Activated CD4-positive, alpha-beta T cell treated with anti-CD3 and anti-CD28 coated beads, Interleukin-2, amount 10 ng/mL, durations not matched to agents 7 days and 5 days (primary cell): ENCODE measurements around the gene LCLAT1. TPM values are rescaled to one million over a fixed set of nuclear protein-coding genes. Genes with fewer than 3 reads are reported as not detected.
"Not testable (repeated sequence)": the region's sequence is repeated elsewhere in the genome, so short reads cannot be mapped to it uniquely, and the experiment has no call there.

Experiments used
- CTCF ChIA-PET: fragments of 350-600 bp; sonication (Branson Sonifier 250); formaldehyde crosslinking; loops from one replicate; lab custom pipeline; 2021; ENCODE audit warnings: antibody characterized with exemption; lab: Charles Lee
- POLR2A ChIA-PET: fragments of 350-600 bp; sonication (Branson Sonifier 250); formaldehyde crosslinking; loops from one replicate; lab custom pipeline; 2021; ENCODE audit warnings: antibody characterized with exemption; lab: Charles Lee
- DNase-seq: peaks from one replicate; pipeline ENCODE4 v3.0.0-alpha.2; 2020
- H3K27ac Mint-ChIP-seq: one replicate; pipeline ENCODE4 v1.8.0; 2021; ENCODE audit warnings: mild to moderate bottlenecking, moderate library complexity, mixed read lengths
- H3K27me3 Mint-ChIP-seq: one replicate; pipeline ENCODE4 v1.8.0; 2021; ENCODE audit warnings: mixed read lengths
- H3K36me3 Mint-ChIP-seq: one replicate; pipeline ENCODE4 v1.8.0; 2021; ENCODE audit warnings: low read depth, mixed read lengths
- H3K4me1 Mint-ChIP-seq: one replicate; pipeline ENCODE4 v1.8.0; 2021; ENCODE audit warnings: mixed read lengths
- H3K4me3 Mint-ChIP-seq: one replicate; pipeline ENCODE4 v1.8.0; 2021; ENCODE audit warnings: mild to moderate bottlenecking, moderate library complexity, mixed read lengths
- H3K9me3 Mint-ChIP-seq: one replicate; pipeline ENCODE4 v1.8.0; 2021; ENCODE audit warnings: mixed read lengths
- total RNA-seq, 2 experiments: library from RNA; stranded (reverse); gene quantifications; one replicate each; pipeline ENCODE4 v1.2.3, GENCODE V29; 2021

The LCLAT1 gene
- total RNA-seq, 2 experiments from 2014 or later: 20.7 to 24.6 TPM

GRCh38 chr2:30484995-30485394 is 37.9 kb downstream of the LCLAT1 start:
- no peaks in the 10 kb centered on the region for H3K9me3 Mint-ChIP-seq
- no peaks in the 10 kb centered on the region for H3K27me3 Mint-ChIP-seq
- no peak overlapping the region for H3K27ac Mint-ChIP-seq
- peaks cover 12% of the 10 kb centered on the region for H3K36me3 Mint-ChIP-seq
- H3K4me1 Mint-ChIP-seq: peaks cover 11% of the 10 kb centered on the region
- DNase-seq: no peak
- ChIA-PET CTCF (no interaction called here), POLR2A (no interaction called here)
- no peak overlapping the region for H3K4me3 Mint-ChIP-seq

- Mint-ChIP-seq H3K4me1 (peaks cover 7% of the 10 kb centered on the region), H3K36me3 (peaks cover 8% of the 10 kb centered on the region), H3K4me3 (no peak overlapping the region), H3K9me3 (no peaks in the 10 kb centered on the region), H3K27ac (no peak overlapping the region), H3K27me3 (no peaks in the 10 kb centered on the region)
- POLR2A ChIA-PET: no interaction called here
- DNase-seq: no peak
- CTCF ChIA-PET: no interaction called here
Observed at GRCh38 chr2:30486655-30487054, 39.6 kb downstream of the LCLAT1 start.

- no peak overlapping the region for H3K27ac Mint-ChIP-seq
- POLR2A ChIA-PET: no interaction called here
- peaks cover 8% of the 10 kb centered on the region for H3K36me3 Mint-ChIP-seq
- peaks cover 7% of the 10 kb centered on the region for H3K4me1 Mint-ChIP-seq
- DNase-seq: no peak
- H3K4me3 Mint-ChIP-seq: no peak overlapping the region
- no peaks in the 10 kb centered on the region for H3K9me3 Mint-ChIP-seq
- CTCF ChIA-PET: no interaction called here
- no peaks in the 10 kb centered on the region for H3K27me3 Mint-ChIP-seq
Observed at GRCh38 chr2:30487603-30488002, 40.6 kb downstream of the LCLAT1 start.

GRCh38 chr2:30488012-30488659 is 41.1 kb downstream of the LCLAT1 start:
- DNase-seq: no peak
- H3K36me3 Mint-ChIP-seq: peaks cover 8% of the 10 kb centered on the region
- no peak overlapping the region for H3K4me3 Mint-ChIP-seq
- H3K27ac Mint-ChIP-seq: no peak overlapping the region
- ChIA-PET POLR2A (no interaction called here), CTCF (no interaction called here)
- no peaks in the 10 kb centered on the region for H3K27me3 Mint-ChIP-seq
- no peaks in the 10 kb centered on the region for H3K9me3 Mint-ChIP-seq
- H3K4me1 Mint-ChIP-seq: peaks cover 7% of the 10 kb centered on the region

DNA sequence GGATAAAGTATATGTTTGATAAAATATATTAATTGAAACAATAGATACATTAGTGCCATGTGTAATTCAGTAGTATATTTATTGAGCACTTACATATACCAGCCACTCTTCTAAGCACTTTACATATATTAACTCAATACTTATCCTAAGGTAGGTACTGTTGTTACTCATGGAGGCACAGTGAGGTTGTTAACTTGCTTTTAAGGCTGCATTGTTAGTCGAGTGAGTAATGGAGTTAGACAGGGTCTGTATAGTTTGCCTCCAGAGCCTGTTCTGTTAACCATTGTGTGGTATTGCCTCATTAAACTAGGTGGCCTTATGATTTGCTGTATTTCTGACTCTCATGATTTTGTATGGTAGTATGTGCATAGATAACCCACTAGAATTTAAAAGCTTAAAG is 44.2 kb downstream of the LCLAT1 start:
- Mint-ChIP-seq H3K4me3 (no peak overlapping the region), H3K4me1 (peaks cover 12% of the 10 kb centered on the region), H3K27ac (no peak overlapping the region), H3K27me3 (no peaks in the 10 kb centered on the region), H3K36me3 (peaks cover 15% of the 10 kb centered on the region), H3K9me3 (peaks cover 9% of the 10 kb centered on the region)
- POLR2A ChIA-PET: no interaction called here
- CTCF ChIA-PET: no interaction called here
- no peak for DNase-seq

DNA sequence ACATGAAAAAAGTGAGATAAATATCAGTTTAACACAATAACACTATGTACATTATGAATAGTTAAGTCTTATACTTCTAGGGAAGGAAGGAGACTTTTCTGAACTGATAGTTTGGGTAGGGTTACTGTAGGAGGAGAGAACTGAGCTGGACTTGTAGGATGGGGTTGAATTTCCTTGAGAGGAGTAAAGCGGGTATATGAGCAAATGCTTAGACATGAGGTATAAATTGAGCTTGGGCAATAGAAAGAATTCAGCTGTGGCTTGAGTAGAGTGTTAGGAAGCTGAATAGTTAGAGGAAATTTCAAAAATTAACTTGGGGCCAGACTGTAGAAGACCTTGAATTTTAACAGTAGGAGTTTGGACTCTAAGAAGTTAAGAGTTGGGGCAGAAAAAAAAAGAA is 45.1 kb downstream of the LCLAT1 start:
- H3K4me1 Mint-ChIP-seq: peaks cover 12% of the 10 kb centered on the region
- H3K9me3 Mint-ChIP-seq: peaks cover 11% of the 10 kb centered on the region
- ChIA-PET POLR2A (interaction anchor here (0.6 kb wide), 1 partner anchor 119 kb away, joined by 4 read pairs; no protein-coding TSS in a partner anchor), CTCF (interaction anchor here (0.7 kb wide), 1 partner anchor 61 kb away, joined by 3 read pairs; no protein-coding TSS in a partner anchor)
- H3K36me3 Mint-ChIP-seq: peaks cover 19% of the 10 kb centered on the region
- H3K27me3 Mint-ChIP-seq: no peaks in the 10 kb centered on the region
- no peak overlapping the region for H3K4me3 Mint-ChIP-seq
- DNase-seq: no peak
- no peak overlapping the region for H3K27ac Mint-ChIP-seq

- no peak overlapping the region for H3K4me3 Mint-ChIP-seq
- H3K4me1 Mint-ChIP-seq: peaks cover 12% of the 10 kb centered on the region
- peaks cover 13% of the 10 kb centered on the region for H3K9me3 Mint-ChIP-seq
- no peak overlapping the region for H3K27ac Mint-ChIP-seq
- CTCF ChIA-PET: interaction anchor here (0.7 kb wide), 1 partner anchor 61 kb away, joined by 3 read pairs; no protein-coding TSS in a partner anchor
- no peaks in the 10 kb centered on the region for H3K27me3 Mint-ChIP-seq
- peaks cover 21% of the 10 kb centered on the region for H3K36me3 Mint-ChIP-seq
- no peak for DNase-seq
- POLR2A ChIA-PET: no interaction called here
Observed at GRCh38 chr2:30492619-30493018, 45.6 kb downstream of the LCLAT1 start.

DNA sequence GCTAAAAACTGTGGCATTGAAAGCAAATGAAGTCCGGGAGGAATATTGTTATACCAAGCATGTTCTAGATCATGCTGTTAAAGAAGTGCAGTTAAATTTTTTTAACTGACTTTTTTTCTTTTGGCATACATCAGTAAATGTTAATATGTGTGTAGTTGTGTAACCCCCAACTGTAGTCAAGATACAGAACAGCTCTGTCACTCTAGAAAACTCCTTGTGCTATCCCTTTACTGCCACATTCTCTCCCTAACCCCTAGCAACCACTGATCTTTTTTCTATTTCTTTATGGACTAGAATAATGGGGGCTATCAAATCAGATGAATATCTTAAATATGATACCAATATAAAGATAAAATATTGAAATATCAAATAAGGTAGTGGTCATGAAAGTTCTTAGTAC is 46.4 kb downstream of the LCLAT1 start:
- Mint-ChIP-seq H3K4me3 (no peak overlapping the region), H3K27me3 (no peaks in the 10 kb centered on the region), H3K27ac (no peak overlapping the region), H3K9me3 (peaks cover 19% of the 10 kb centered on the region), H3K4me1 (peaks cover 7% of the 10 kb centered on the region), H3K36me3 (peaks cover 28% of the 10 kb centered on the region)
- CTCF ChIA-PET: no interaction called here
- no peak for DNase-seq
- POLR2A ChIA-PET: no interaction called here

DNA sequence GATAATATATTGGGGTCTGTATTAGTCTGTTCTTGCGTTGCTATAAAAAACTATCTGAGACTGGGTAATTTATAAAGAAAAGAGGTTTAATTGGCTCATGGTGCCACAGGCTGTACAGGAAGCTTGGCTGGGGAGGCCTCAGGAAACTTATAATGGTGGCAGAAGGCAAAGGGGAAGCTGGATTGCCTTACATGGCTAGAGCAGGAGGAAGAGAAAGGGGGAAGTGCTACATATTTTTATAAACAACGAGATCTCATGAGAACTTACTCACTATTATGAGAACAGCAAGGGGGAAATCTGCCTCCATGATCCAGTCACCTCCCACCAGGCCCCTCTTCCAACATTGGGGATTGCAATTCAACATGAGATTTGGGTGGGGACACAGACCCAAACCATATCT is 48.9 kb downstream of the LCLAT1 start:
- CTCF ChIA-PET, H3K4me1 Mint-ChIP-seq, H3K27me3 Mint-ChIP-seq, H3K4me3 Mint-ChIP-seq, DNase-seq, H3K27ac Mint-ChIP-seq, POLR2A ChIA-PET: not testable (repeated sequence)
- H3K9me3 Mint-ChIP-seq: peaks cover 33% of the 10 kb centered on the region
- peaks cover 35% of the 10 kb centered on the region for H3K36me3 Mint-ChIP-seq

- Mint-ChIP-seq H3K27me3 (no peaks in the 10 kb centered on the region), H3K4me3 (no peak overlapping the region), H3K27ac (no peak overlapping the region), H3K4me1 (peaks cover 28% of the 10 kb centered on the region), H3K36me3 (peaks cover 53% of the 10 kb centered on the region), H3K9me3 (peaks cover 42% of the 10 kb centered on the region)
- DNase-seq: no peak
- CTCF ChIA-PET: no interaction called here
- POLR2A ChIA-PET: no interaction called here
Observed at GRCh38 chr2:30499681-30500080, 52.6 kb downstream of the LCLAT1 start.

DNA sequence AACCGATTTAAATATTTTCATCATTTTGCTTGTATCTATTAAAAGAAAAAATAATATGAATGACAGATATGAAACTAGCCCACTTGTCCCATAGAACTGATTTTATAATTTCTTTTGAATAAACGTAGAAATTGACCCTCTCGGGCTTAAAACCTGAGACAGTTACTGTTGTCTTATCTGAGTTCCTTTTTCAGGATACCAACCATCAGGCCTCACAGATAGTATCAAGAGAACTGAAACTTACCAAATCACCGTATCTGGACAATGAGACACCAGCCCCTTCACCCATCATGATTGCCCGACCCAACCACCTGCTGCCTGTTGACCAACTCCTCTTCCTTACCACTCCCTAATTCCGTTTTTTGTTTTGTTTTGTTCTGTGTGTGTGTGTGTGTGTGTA is 53.7 kb downstream of the LCLAT1 start:
- Mint-ChIP-seq H3K4me1 (peaks cover 30% of the 10 kb centered on the region), H3K9me3 (peaks cover 38% of the 10 kb centered on the region), H3K27ac (no peak overlapping the region), H3K27me3 (no peaks in the 10 kb centered on the region), H3K36me3 (peaks cover 51% of the 10 kb centered on the region), H3K4me3 (no peak overlapping the region)
- no peak for DNase-seq
- ChIA-PET CTCF (no interaction called here), POLR2A (no interaction called here)

DNA sequence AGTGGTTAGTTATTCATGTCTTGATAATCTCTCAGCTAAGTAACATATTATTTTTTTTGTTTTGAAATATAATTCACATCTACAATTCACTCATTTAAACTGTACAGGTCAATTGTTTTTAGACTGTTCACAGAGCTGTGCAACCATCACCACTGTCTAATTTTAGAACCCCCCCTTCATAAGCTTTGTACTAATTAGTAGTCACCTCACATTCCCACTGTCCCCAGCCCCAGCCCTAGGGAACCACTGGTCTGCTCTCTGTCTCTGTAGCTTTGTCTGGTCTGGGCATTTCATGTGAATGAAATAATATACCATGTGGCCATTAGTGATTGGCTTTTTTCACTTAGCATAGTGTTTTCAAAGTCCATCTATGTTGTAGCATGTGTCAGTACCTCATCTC is 55.3 kb downstream of the LCLAT1 start:
- Mint-ChIP-seq H3K9me3 (peaks cover 32% of the 10 kb centered on the region), H3K4me3 (no peak overlapping the region), H3K27ac (no peak overlapping the region), H3K4me1 (peaks cover 28% of the 10 kb centered on the region), H3K36me3 (peaks cover 40% of the 10 kb centered on the region), H3K27me3 (no peaks in the 10 kb centered on the region)
- CTCF ChIA-PET: no interaction called here
- POLR2A ChIA-PET: no interaction called here
- no peak for DNase-seq

DNA sequence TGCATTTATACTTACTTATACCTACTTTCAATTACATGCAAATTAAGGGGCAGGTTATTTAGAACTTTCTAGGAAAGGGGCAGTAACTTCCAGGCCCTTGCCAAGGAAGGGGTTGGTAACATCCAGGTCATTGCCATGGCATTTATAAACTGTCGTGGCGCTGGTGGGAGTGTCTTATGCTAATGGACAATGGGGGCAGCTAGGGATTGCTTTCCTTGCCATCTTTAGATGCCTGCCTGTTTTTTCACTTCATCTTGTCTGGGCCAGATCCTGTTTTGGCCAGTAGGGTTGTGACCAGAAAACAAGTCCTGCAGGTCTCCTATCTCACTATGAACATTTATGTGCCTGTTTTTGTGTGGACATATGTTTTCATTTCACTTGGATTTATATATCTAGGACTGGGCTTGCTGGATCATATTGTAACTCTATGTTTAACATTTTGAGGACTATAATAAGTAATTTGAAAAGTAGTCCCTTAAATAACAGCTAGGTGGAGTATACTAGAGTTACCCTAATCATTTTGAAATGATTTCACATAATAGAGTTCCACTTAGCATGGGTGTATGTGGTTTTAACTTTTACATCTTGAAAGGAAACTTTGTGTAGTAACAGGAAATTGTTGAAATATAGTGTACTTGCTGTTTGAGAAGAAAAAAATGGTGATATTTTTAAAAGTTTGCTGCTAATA is 56.1 kb downstream of the LCLAT1 start:
- no peak overlapping the region for H3K27ac Mint-ChIP-seq
- ChIA-PET CTCF (interaction anchor here (0.9 to 1.2 kb wide), 2 partner anchors 8 to 20 kb away, joined by 3 read pairs; no protein-coding TSS in a partner anchor), POLR2A (no interaction called here)
- peaks cover 38% of the 10 kb centered on the region for H3K36me3 Mint-ChIP-seq
- H3K27me3 Mint-ChIP-seq: no peaks in the 10 kb centered on the region
- no peak for DNase-seq
- no peak overlapping the region for H3K4me3 Mint-ChIP-seq
- peaks cover 29% of the 10 kb centered on the region for H3K9me3 Mint-ChIP-seq
- peaks cover 28% of the 10 kb centered on the region for H3K4me1 Mint-ChIP-seq
